C4-2B (cell line): ENCODE data around the gene TEX14.

Experiments used
- H3K27ac ChIP-seq: fragments of 450-650 bp; 2 replicates; pipeline ENCODE4 v1.5.1; 2017
- CTCF ChIP-seq: fragments of 450-650 bp; conservative IDR thresholded peaks from 2 replicates; pipeline ENCODE4 v1.5.1; 2017; ENCODE audit warnings: mild to moderate bottlenecking
- ZFX ChIP-seq: fragments of 450-650 bp; IDR thresholded peaks from 2 replicates; pipeline ENCODE4 v1.6.1; 2017

Gene TEX14

GRCh38 chr17:58534331-58534730 lies 157.5 kb downstream of the TEX14 start:
- H3K27ac ChIP-seq, result no peak overlapping the region
- TF ChIP-seq ZFX (no peak), CTCF (no peak)

- H3K27ac ChIP-seq, result no peak overlapping the region
- TF ChIP-seq CTCF, result no peak
- TF ChIP-seq ZFX, result no peak
Observed at GRCh38 chr17:58533616-58534188, 158.1 kb downstream of the TEX14 start.

- TF ChIP-seq CTCF (no peak), ZFX (no peak)
- H3K27ac ChIP-seq, result no peak overlapping the region
Observed at GRCh38 chr17:58532555-58532951, 159.3 kb downstream of the TEX14 start.

- no peak for TF ChIP-seq ZFX
- TF ChIP-seq CTCF, result no peak
- no peak overlapping the region for H3K27ac ChIP-seq
Observed at GRCh38 chr17:58531661-58532554, 159.9 kb downstream of the TEX14 start.

GRCh38 chr17:58531122-58531521 lies 160.7 kb downstream of the TEX14 start:
- H3K27ac ChIP-seq, result no peak overlapping the region
- TF ChIP-seq ZFX, result no peak
- no peak for TF ChIP-seq CTCF

GRCh38 chr17:58530655-58531054 lies 161.2 kb downstream of the TEX14 start:
- H3K27ac ChIP-seq, result no peak overlapping the region
- no peak for TF ChIP-seq ZFX
- no peak for TF ChIP-seq CTCF

GRCh38 chr17:58529275-58529674 lies 162.6 kb downstream of the TEX14 start:
- no peak overlapping the region for H3K27ac ChIP-seq
- no peak for TF ChIP-seq CTCF
- TF ChIP-seq ZFX, result no peak
